H1 (cell line): ENCODE data around the gene RABL6. TPM values are rescaled to one million over a fixed set of nuclear protein-coding genes. Genes with fewer than 3 reads are reported as not detected.

Experiments used
- CTCF ChIA-PET: fragments of 300-600 bp; sonication (Branson Sonifier 250); formaldehyde crosslinking; loops from one replicate; lab custom pipeline; 2021; ENCODE audit not compliant: partially characterized antibody; lab: Charles Lee
- POLR2A ChIA-PET: fragments of 300-600 bp; sonication (Branson Sonifier 250); formaldehyde crosslinking; loops from one replicate; lab custom pipeline; 2021; ENCODE audit warnings: inconsistent platforms; ENCODE audit not compliant: partially characterized antibody; lab: Charles Lee
- DNase-seq, 2 experiments: peaks; one replicate each; pipeline versions ENCODE4 v3.0.0 to v3.0.0-alpha.2; 2010 to 2022; ENCODE audit warnings: low spot score in 2 of 2, low read depth in 1 of 2, mixed read lengths in 1 of 2
- FAIRE-seq: peaks from 2 replicates; lab custom pipeline; 2011; peaks lifted over from hg19 to GRCh38; lab: Jason Lieb, UNC
- H2AFZ ChIP-seq: 2 replicates; pipeline ENCODE4 v1.8.1; 2012; ENCODE audit warnings: low read length, inconsistent platforms
- H2AK5ac ChIP-seq: 2 replicates; pipeline ENCODE4 v1.6.1; 2013; ENCODE audit warnings: low read depth, low read length
- H2BK120ac ChIP-seq: replicated peaks from 2 replicates; pipeline ENCODE3; 2013; ENCODE audit warnings: low read depth, low read length, inconsistent platforms
- H2BK12ac ChIP-seq: 2 replicates; pipeline ENCODE4 v1.6.1; 2013; ENCODE audit warnings: low read depth, low read length
- H2BK15ac ChIP-seq: 2 replicates; pipeline ENCODE4 v1.6.1; 2013; ENCODE audit warnings: low read length
- H2BK20ac ChIP-seq: 2 replicates; pipeline ENCODE4 v1.6.1; 2013; ENCODE audit warnings: low read length
- H2BK5ac ChIP-seq: 2 replicates; pipeline ENCODE4 v1.6.1; 2013; ENCODE audit warnings: low read depth, low read length
- H3K14ac ChIP-seq: 2 replicates; pipeline ENCODE4 v1.6.1; 2013; ENCODE audit warnings: inconsistent platforms; ENCODE audit not compliant: insufficient read length
- H3K18ac ChIP-seq: 2 replicates; pipeline ENCODE4 v1.6.1; 2013; ENCODE audit warnings: low read length; ENCODE audit errors: extremely low read depth
- H3K23ac ChIP-seq: 2 replicates; pipeline ENCODE4 v1.6.1; 2013; ENCODE audit warnings: inconsistent platforms; ENCODE audit not compliant: insufficient read length
- H3K23me2 ChIP-seq: 2 replicates; pipeline ENCODE4 v1.6.1; 2013; ENCODE audit warnings: low read depth, low read length
- H3K27ac ChIP-seq: 2 replicates; pipeline ENCODE4 v1.6.1; 2011; ENCODE audit warnings: low read depth, low read length, inconsistent platforms
- H3K27me3 ChIP-seq, 4 experiments: replicated peaks in 1 of 4; 1 replicate in 1 of 4; 2 replicates in 3 of 4; pipeline versions ENCODE4 v1.6.1 to v1.8.1; 2011 to 2013; ENCODE audit warnings: low read length in 3 of 4, mild to moderate bottlenecking in 3 of 4, inconsistent platforms in 2 of 4, mixed read lengths in 2 of 4, moderate library complexity in 1 of 4; ENCODE audit not compliant: control insufficient read depth in 3 of 4, insufficient read depth in 3 of 4; ENCODE audit errors: extremely low read depth in 1 of 4
- H3K36me3 ChIP-seq, 4 experiments: 2 replicates each; pipeline versions ENCODE4 v1.6.1 to v1.8.1; 2011 to 2013; ENCODE audit warnings: mild to moderate bottlenecking in 4 of 4, low read length in 3 of 4, moderate library complexity in 2 of 4, control low read depth in 1 of 4, inconsistent platforms in 1 of 4; ENCODE audit not compliant: insufficient read depth in 4 of 4, control insufficient read depth in 2 of 4
- H3K4ac ChIP-seq: replicated peaks from 2 replicates; pipeline ENCODE3; 2013; ENCODE audit warnings: low read length, low read depth, mixed read lengths, inconsistent platforms; ENCODE audit not compliant: insufficient read length
- H3K4me1 ChIP-seq, 4 experiments: replicated peaks in 1 of 4; 1 replicate in 1 of 4; 2 replicates in 3 of 4; pipeline versions ENCODE4 v1.6.1 to v1.8.1; 2011 to 2013; ENCODE audit warnings: low read length in 3 of 4, inconsistent platforms in 2 of 4, mixed read lengths in 1 of 4; ENCODE audit not compliant: insufficient read depth in 4 of 4, control insufficient read depth in 3 of 4
- H3K4me2 ChIP-seq, 2 experiments: 2 replicates each; pipeline versions ENCODE4 v1.6.1 to v1.8.1; 2011 to 2013; ENCODE audit warnings: low read depth in 2 of 2, low read length in 2 of 2, control low read depth in 1 of 2, inconsistent platforms in 1 of 2, mild to moderate bottlenecking in 1 of 2; ENCODE audit not compliant: insufficient read depth in 1 of 2
- H3K4me3 ChIP-seq, 4 experiments: fragments of 200-600, 300-600 bp in 1 of 4; sonication (generic), shearing (Covaris generic), sonication (Bioruptor Twin) in 1 of 4; 2 replicates each; pipeline versions ENCODE4 v1.5.1 to v1.8.1; 2011 to 2016; ENCODE audit warnings: low read length in 4 of 4, low read depth in 3 of 4, control low read depth in 2 of 4, inconsistent platforms in 2 of 4, mild to moderate bottlenecking in 2 of 4, mixed read lengths in 1 of 4, moderate library complexity in 1 of 4; ENCODE audit not compliant: insufficient read depth in 2 of 4; ENCODE audit errors: extremely low read depth in 1 of 4
- H3K56ac ChIP-seq: replicated peaks from 2 replicates; pipeline ENCODE3; 2013; ENCODE audit warnings: low read depth, mild to moderate bottlenecking, mixed read lengths, low read length, inconsistent platforms; ENCODE audit not compliant: insufficient read length
- H3K79me1 ChIP-seq: 2 replicates; pipeline ENCODE4 v1.6.1; 2013; ENCODE audit warnings: low read depth, low read length, control low read depth
- H3K79me2 ChIP-seq, 2 experiments: 2 replicates each; pipeline versions ENCODE4 v1.6.1 to v1.8.1; 2012 to 2013; ENCODE audit warnings: low read length in 2 of 2, mild to moderate bottlenecking in 2 of 2, inconsistent platforms in 1 of 2; ENCODE audit not compliant: insufficient read depth in 2 of 2, control insufficient read depth in 1 of 2
- H3K9ac ChIP-seq, 4 experiments: replicated peaks in 1 of 4; 1 replicate in 1 of 4; 2 replicates in 3 of 4; pipeline versions ENCODE4 v1.6.1 to v1.8.1; 2011 to 2013; ENCODE audit warnings: low read depth in 3 of 4, low read length in 3 of 4, control low read depth in 2 of 4, mild to moderate bottlenecking in 2 of 4, moderate library complexity in 2 of 4, inconsistent platforms in 1 of 4; ENCODE audit errors: extremely low read depth in 1 of 4
- H3K9me3 ChIP-seq, 2 experiments: 2 replicates each; pipeline versions ENCODE4 v1.6.1 to v1.8.1; 2012 to 2013; ENCODE audit warnings: mild to moderate bottlenecking in 2 of 2, moderate library complexity in 2 of 2, control low read depth in 1 of 2, inconsistent platforms in 1 of 2, low read depth in 1 of 2, low read length in 1 of 2, mixed read lengths in 1 of 2; ENCODE audit not compliant: insufficient read depth in 2 of 2
- H4K20me1 ChIP-seq, 2 experiments: replicated peaks in 1 of 2; 2 replicates each; pipeline versions ENCODE3 to v1.8.1; 2011 to 2013; ENCODE audit warnings: inconsistent platforms in 2 of 2, low read length in 2 of 2, mild to moderate bottlenecking in 1 of 2; ENCODE audit not compliant: insufficient read depth in 2 of 2, control insufficient read depth in 1 of 2
- H4K5ac ChIP-seq: 2 replicates; pipeline ENCODE4 v1.6.1; 2013; ENCODE audit warnings: low read length, low read depth, mixed read lengths, inconsistent platforms; ENCODE audit not compliant: insufficient read length
- H4K8ac ChIP-seq: 2 replicates; pipeline ENCODE4 v1.8.0; 2013; ENCODE audit warnings: mild to moderate bottlenecking, moderate library complexity, low read length, inconsistent platforms; ENCODE audit not compliant: insufficient read depth; ENCODE audit errors: extremely low read depth
- H4K91ac ChIP-seq: replicated peaks from 2 replicates; pipeline ENCODE3; 2013; ENCODE audit warnings: low read length, mixed read lengths, inconsistent platforms; ENCODE audit not compliant: insufficient read length
- ASH2L ChIP-seq: fragments of 200-600, 300-600 bp; sonication (generic); IDR thresholded peaks from one replicate; pipeline ENCODE4 v1.7.1; 2017; ENCODE audit warnings: low read length
- CTBP2 ChIP-seq: IDR thresholded peaks from 2 replicates; pipeline ENCODE4 v1.7.0; 2011; ENCODE audit warnings: borderline replicate concordance, mild to moderate bottlenecking, moderate library complexity, mixed read lengths, low read length; ENCODE audit not compliant: insufficient read depth, insufficient read length
- KDM5A ChIP-seq: fragments of 200-600 bp; IDR thresholded peaks from 2 replicates; pipeline ENCODE4 v1.7.1; 2012; ENCODE audit warnings: mild to moderate bottlenecking, low read length, inconsistent platforms, mixed read lengths
- NANOG ChIP-seq: IDR thresholded peaks from 2 replicates; pipeline ENCODE4 v1.6.1; 2011; ENCODE audit warnings: low read length, low read depth, mild to moderate bottlenecking, inconsistent platforms; ENCODE audit not compliant: insufficient read depth, poor library complexity, severe bottlenecking
- SP2 ChIP-seq: IDR thresholded peaks from 2 replicates; pipeline ENCODE4 v1.6.1; 2012; ENCODE audit warnings: mild to moderate bottlenecking, low read length, inconsistent platforms
- SP4 ChIP-seq: IDR thresholded peaks from 2 replicates; pipeline ENCODE4 v1.6.1; 2012; ENCODE audit warnings: low read length, inconsistent platforms
- TBP ChIP-seq: IDR thresholded peaks from 2 replicates; pipeline ENCODE4 v1.6.1; 2011; ENCODE audit warnings: low read depth, low read length, improper control_type of control experiment
- WGBS, 2 experiments: shearing (Covaris generic) in 1 of 2; methylation state at CpG; one replicate each; pipeline versions ENCODE4 v1.1.6 to v1.1.7; 2013 to 2015; ENCODE audit warnings: low lambda C conversion rate in 2 of 2, mixed read lengths in 2 of 2, inconsistent platforms in 1 of 2, low coverage in 1 of 2, missing lambda C conversion rate in 1 of 2; ENCODE audit not compliant: insufficient replicate concordance in 2 of 2, insufficient coverage in 1 of 2, insufficient read length in 1 of 2; ENCODE audit errors: extremely low coverage in 1 of 2, missing lambda C conversion rate in 1 of 2; 5-methylcytosine and 5-hydroxymethylcytosine counted together
- polyA plus RNA-seq, 7 experiments: library from polyadenylated mRNA; depleted of rRNA in 3 of 7; stranded (reverse) in 5 of 7; unstranded in 2 of 7; fragments of >200 nt in 5 of 7; fragments of 200-250 nt in 2 of 7; gene quantifications; 1 replicate in 5 of 7; 2 replicates in 1 of 7; 4 replicates in 1 of 7; pipeline versions ENCODE4 v1.2.1 to v1.2.3, GENCODE V29; 2011 to 2013; ENCODE audit warnings: missing spikeins in 2 of 7, mixed read lengths in 2 of 7
- total RNA-seq: library from RNA; stranded (reverse); fragmentation: NEBNext Ultra II Directional; extraction: Animal tissue kit (Norgen Biotek cat#: 25700); gene quantifications from 2 replicates; pipeline ENCODE4 v1.2.1, GENCODE V29; 2021

RABL6 gene
- total and polyA plus RNA-seq, 2 of the 8 experiments (the other 6 are each of a cell fraction or from before 2014, with no cell fraction given) = 70.1 to 130 TPM

- CTCF ChIA-PET = interaction anchor here (0.6 to 5.1 kb wide), 14 partner anchors 12 to 270 kb away, joined by 3 to 42 read pairs (median 6); partner anchors contain the start of genes AJM1 and LCN10
- no peak overlapping the region for H2BK5ac ChIP-seq
- POLR2A ChIA-PET = interaction anchor here (3.0 to 3.8 kb wide), 2 partner anchors 31 to 32 kb away, joined by 26 to 34 read pairs; no protein-coding TSS in a partner anchor
- no peak for TF ChIP-seq CTBP2
- no peak for TF ChIP-seq SP2
- TF ChIP-seq TBP = no peak
- TF ChIP-seq ASH2L = no peak
- no peak for TF ChIP-seq NANOG
- no peak for TF ChIP-seq SP4
- no peak for TF ChIP-seq KDM5A
Measured at GRCh38 chr9:136759001-136759400, 48.7 kb upstream of the RABL6 start.

More at GRCh38 chr9:136759001-136759400, 48.7 kb upstream of the RABL6 start:
- Histone ChIP-seq H4K5ac (no peak overlapping the region), H3K9me3 (peaks cover 0 to 6% of the 10 kb centered on the region in 2 experiments; a peak in 1 of 4 replicates), H3K18ac (no peak overlapping the region), H2BK12ac (no peak overlapping the region), H4K91ac (no peak overlapping the region), H3K23ac (no peak overlapping the region), H3K4ac (no peak overlapping the region), H2BK15ac (no peak overlapping the region), H4K20me1 (no peaks in the 10 kb centered on the region), H3K4me1 (peaks cover 0 to 13% (median 6%) of the 10 kb centered on the region in 4 experiments; a peak in 4 of 7 replicates), H4K8ac (no peak overlapping the region), H3K79me2 (no peaks in the 10 kb centered on the region), H3K27me3 (no peaks in the 10 kb centered on the region; a peak in 2 of 7 replicates), H3K4me2 (no peak overlapping the region), H3K14ac (no peak overlapping the region), H3K56ac (no peak overlapping the region), H3K79me1 (no peaks in the 10 kb centered on the region), H2AK5ac (no peak overlapping the region), H3K23me2 (no peaks in the 10 kb centered on the region; the same call in 1 of the 2 replicates), H3K36me3 (no peaks in the 10 kb centered on the region), H2BK120ac (no peak overlapping the region), H2AFZ (no peak overlapping the region), H3K4me3 (no peak overlapping the region), H3K27ac (no peak overlapping the region), H2BK20ac (no peak overlapping the region), H3K9ac (no peak overlapping the region)
- DNase-seq = no peak
- 83% methylated on average over 9 of the region's 9 CpGs; no CpG with 5 or more reads in 1 of the 2 experiments for WGBS, 2 experiments
- FAIRE-seq = no peak
